Osteoblast (primary cell): ENCODE measurements around the gene AADAT. TPM values are rescaled to one million over a fixed set of nuclear protein-coding genes. Genes with fewer than 3 reads are reported as not detected.

ENCODE experiments used
- DNase-seq: peaks from one replicate; pipeline ENCODE4 v3.0.0; 2011; ENCODE audit warnings: low spot score, mixed read lengths; ENCODE audit not compliant: insufficient read length; ENCODE audit errors: missing footprints
- H2AFZ ChIP-seq: 2 replicates; pipeline ENCODE4 v1.6.0; 2011; ENCODE audit warnings: mild to moderate bottlenecking, low read length
- H3K27ac ChIP-seq: 2 replicates; pipeline ENCODE4 v1.5.1; 2011; ENCODE audit warnings: mild to moderate bottlenecking, low read depth, low read length, moderate library complexity
- H3K27me3 ChIP-seq: 2 replicates; pipeline ENCODE4 v1.6.0; 2012; ENCODE audit warnings: mild to moderate bottlenecking, control low read depth, inconsistent platforms, low read length, moderate library complexity; ENCODE audit not compliant: insufficient read depth
- H3K36me3 ChIP-seq: 2 replicates; pipeline ENCODE4 v1.5.1; 2011; ENCODE audit warnings: mild to moderate bottlenecking, low read length, control low read depth, moderate library complexity; ENCODE audit not compliant: insufficient read depth
- H3K4me1 ChIP-seq: 2 replicates; pipeline ENCODE4 v1.5.1; 2011; ENCODE audit warnings: mild to moderate bottlenecking, low read length, control low read depth, moderate library complexity; ENCODE audit not compliant: insufficient read depth
- H3K4me2 ChIP-seq: 2 replicates; pipeline ENCODE4 v1.6.0; 2011; ENCODE audit warnings: mild to moderate bottlenecking, low read length; ENCODE audit not compliant: insufficient read depth
- H3K4me3 ChIP-seq: fragments of 200-600 bp; sonication (generic); 3 replicates; pipeline ENCODE4 v1.5.1; 2012; ENCODE audit warnings: mild to moderate bottlenecking, low read length, inconsistent platforms; ENCODE audit not compliant: insufficient read depth
- H3K79me2 ChIP-seq: 2 replicates; pipeline ENCODE4 v1.6.0; 2012; ENCODE audit warnings: mild to moderate bottlenecking, low read length, control low read depth, inconsistent platforms; ENCODE audit not compliant: insufficient read depth
- H3K9me3 ChIP-seq: 2 replicates; pipeline ENCODE4 v1.5.1; 2011; ENCODE audit warnings: low read depth, low read length, control low read depth
- H4K20me1 ChIP-seq: 2 replicates; pipeline ENCODE4 v1.6.0; 2012; ENCODE audit warnings: mild to moderate bottlenecking, low read length, control low read depth; ENCODE audit not compliant: insufficient read depth
- CTCF ChIP-seq: IDR thresholded peaks from 2 replicates; pipeline ENCODE4 v1.5.1; 2011; ENCODE audit warnings: mild to moderate bottlenecking, low read depth, low read length, moderate library complexity; ENCODE audit errors: extremely low read depth
- total RNA-seq: library from RNA; depleted of rRNA; stranded (reverse); fragments of >200 nt; gene quantifications from 2 replicates; pipeline ENCODE4 v1.2.3, GENCODE V29; 2012

Gene AADAT
- total RNA-seq, 1 donor = 4.0 TPM

GRCh38 chr4:170038232-170038631 is 51.5 kb downstream of the AADAT start:
- Histone ChIP-seq H3K4me1 (no peaks in the 10 kb centered on the region), H3K9me3 (no peaks in the 10 kb centered on the region), H3K4me3 (no peak overlapping the region), H3K27ac (no peak overlapping the region), H3K27me3 (no peaks in the 10 kb centered on the region), H4K20me1 (no peaks in the 10 kb centered on the region), H3K36me3 (no peaks in the 10 kb centered on the region), H3K79me2 (no peaks in the 10 kb centered on the region), H3K4me2 (no peak overlapping the region), H2AFZ (no peak overlapping the region)
- DNase-seq = no peak
- no peak for TF ChIP-seq CTCF

GRCh38 chr4:170037481-170037880 is 52.3 kb downstream of the AADAT start:
- Histone ChIP-seq H3K4me1 (no peaks in the 10 kb centered on the region), H4K20me1 (no peaks in the 10 kb centered on the region), H3K4me2 (no peak overlapping the region), H3K4me3 (no peak overlapping the region), H3K79me2 (no peaks in the 10 kb centered on the region), H3K27ac (no peak overlapping the region), H2AFZ (no peak overlapping the region), H3K36me3 (no peaks in the 10 kb centered on the region), H3K27me3 (no peaks in the 10 kb centered on the region), H3K9me3 (no peaks in the 10 kb centered on the region)
- DNase-seq = no peak
- no peak for TF ChIP-seq CTCF

GRCh38 chr4:170035845-170036244 is 53.9 kb downstream of the AADAT start:
- H3K9me3 ChIP-seq = no peaks in the 10 kb centered on the region
- H3K27ac ChIP-seq = no peak overlapping the region
- no peak overlapping the region for H3K4me2 ChIP-seq
- no peaks in the 10 kb centered on the region for H3K36me3 ChIP-seq
- H4K20me1 ChIP-seq = no peaks in the 10 kb centered on the region
- H3K27me3 ChIP-seq = no peaks in the 10 kb centered on the region
- DNase-seq = no peak
- no peaks in the 10 kb centered on the region for H3K79me2 ChIP-seq
- no peaks in the 10 kb centered on the region for H3K4me1 ChIP-seq
- H2AFZ ChIP-seq = no peak overlapping the region
- no peak for TF ChIP-seq CTCF
- H3K4me3 ChIP-seq = no peak overlapping the region

- no peak overlapping the region for H2AFZ ChIP-seq
- H3K4me1 ChIP-seq = no peaks in the 10 kb centered on the region
- H3K4me2 ChIP-seq = no peak overlapping the region
- H3K4me3 ChIP-seq = no peak overlapping the region
- H3K79me2 ChIP-seq = no peaks in the 10 kb centered on the region
- H3K36me3 ChIP-seq = no peaks in the 10 kb centered on the region
- H4K20me1 ChIP-seq = no peaks in the 10 kb centered on the region
- no peak overlapping the region for H3K27ac ChIP-seq
- no peak for TF ChIP-seq CTCF
- H3K9me3 ChIP-seq = no peaks in the 10 kb centered on the region
- no peak for DNase-seq
- no peaks in the 10 kb centered on the region for H3K27me3 ChIP-seq
Observed at GRCh38 chr4:170035231-170035630, 54.5 kb downstream of the AADAT start.
